ENCODE results near the gene GTF3C4. TPM values are rescaled to one million over a fixed set of nuclear protein-coding genes. Genes with fewer than 3 reads are reported as not detected.
A peak's percentile ranks its signal among the peaks of the same experiment; 100 is the strongest.
"Not testable (repeated sequence)": the region's sequence is repeated elsewhere in the genome, so short reads cannot be mapped to it uniquely, and the experiment has no call there.

GTF3C4 gene
- total and polyA plus RNA-seq, 5 experiments from 2014 or later: 3.1 to 12.8 (median 3.5) TPM

- Mint-ChIP-seq H3K27ac (peak overlapping the region in 1 of 10 donors; percentile 56), H3K4me1 (no peaks in the 10 kb centered on the region), H3K9me3 (no peaks in the 10 kb centered on the region), H3K4me3 (no peak overlapping the region), H3K36me3 (no peaks in the 10 kb centered on the region), H3K27me3 (peaks cover 5 to 13% (median 8%) of the 10 kb centered on the region in 5 donors)
- POLR2A ChIA-PET: no interaction called here
- DNase-seq: no peak
- no peak for ATAC-seq
These were observed 41.6 kb downstream of the GTF3C4 start for GRCh38 chr9:132711846-132712245.

GRCh38 chr9:132712753-132713152 is 42.5 kb downstream of the GTF3C4 start:
- no peak overlapping the region for H3K27ac Mint-ChIP-seq
- no peak overlapping the region for H3K4me3 Mint-ChIP-seq
- H3K9me3 Mint-ChIP-seq: no peaks in the 10 kb centered on the region
- DNase-seq (no peak), ATAC-seq (no peak)
- POLR2A ChIA-PET: interaction anchor here (0.7 kb wide), 1 partner anchor 39 kb away, joined by 3 read pairs; no protein-coding TSS in a partner anchor
- peaks cover 0 to 5% (median 0%) of the 10 kb centered on the region in 4 donors for H3K4me1 Mint-ChIP-seq
- H3K27me3 Mint-ChIP-seq: peaks cover 9 to 21% (median 14%) of the 10 kb centered on the region in 5 donors
- H3K36me3 Mint-ChIP-seq: no peaks in the 10 kb centered on the region

GRCh38 chr9:132716007-132716406 is 45.7 kb downstream of the GTF3C4 start:
- Mint-ChIP-seq H3K27ac (no peak overlapping the region), H3K4me3 (no peak overlapping the region), H3K4me1 (peaks cover 0 to 13% (median 7%) of the 10 kb centered on the region in 4 donors), H3K36me3 (no peaks in the 10 kb centered on the region), H3K9me3 (no peaks in the 10 kb centered on the region), H3K27me3 (peaks cover 13 to 42% (median 26%) of the 10 kb centered on the region in 5 donors)
- ATAC-seq (no peak), DNase-seq (no peak)
- POLR2A ChIA-PET: no interaction called here

GRCh38 chr9:132717326-132717945 is 47.2 kb downstream of the GTF3C4 start:
- no peaks in the 10 kb centered on the region for H3K9me3 Mint-ChIP-seq
- H3K36me3 Mint-ChIP-seq: no peaks in the 10 kb centered on the region
- peaks cover 13 to 39% (median 26%) of the 10 kb centered on the region in 5 donors for H3K27me3 Mint-ChIP-seq
- H3K4me3 Mint-ChIP-seq: no peak overlapping the region
- H3K27ac Mint-ChIP-seq: peak overlapping the region in 1 of 10 donors; percentile 5
- POLR2A ChIA-PET: no interaction called here
- ATAC-seq: no peak
- no peak for DNase-seq
- peaks cover 0 to 13% (median 7%) of the 10 kb centered on the region in 4 donors for H3K4me1 Mint-ChIP-seq

GRCh38 chr9:132718381-132718928 is 48.2 kb downstream of the GTF3C4 start:
- peaks cover 0 to 13% (median 8%) of the 10 kb centered on the region in 4 donors for H3K4me1 Mint-ChIP-seq
- POLR2A ChIA-PET, H3K9me3 Mint-ChIP-seq: not testable (repeated sequence)

GRCh38 chr9:132721661-132722060 is 51.4 kb downstream of the GTF3C4 start:
- H3K27ac Mint-ChIP-seq: no peak overlapping the region
- peaks cover 7 to 34% (median 27%) of the 10 kb centered on the region in 5 donors for H3K27me3 Mint-ChIP-seq
- no peak overlapping the region for H3K4me3 Mint-ChIP-seq
- no peaks in the 10 kb centered on the region for H3K9me3 Mint-ChIP-seq
- peaks cover 0 to 13% (median 8%) of the 10 kb centered on the region in 4 donors for H3K4me1 Mint-ChIP-seq
- DNase-seq (no peak), ATAC-seq (no peak)
- no peaks in the 10 kb centered on the region for H3K36me3 Mint-ChIP-seq
- POLR2A ChIA-PET: no interaction called here

More at GRCh38 chr9:132718381-132718928, 48.2 kb downstream of the GTF3C4 start:
- H3K36me3 Mint-ChIP-seq, DNase-seq, ATAC-seq, H3K27ac Mint-ChIP-seq, H3K4me3 Mint-ChIP-seq: not testable (repeated sequence)
- peaks cover 11 to 42% (median 30%) of the 10 kb centered on the region in 5 donors for H3K27me3 Mint-ChIP-seq

GRCh38 chr9:132722564-132723065 is 52.4 kb downstream of the GTF3C4 start:
- H3K27ac Mint-ChIP-seq: no peak overlapping the region
- peaks cover 6 to 30% (median 23%) of the 10 kb centered on the region in 5 donors for H3K27me3 Mint-ChIP-seq
- POLR2A ChIA-PET: no interaction called here
- ATAC-seq (no peak), DNase-seq (no peak)
- H3K36me3 Mint-ChIP-seq: no peaks in the 10 kb centered on the region
- H3K4me3 Mint-ChIP-seq: no peak overlapping the region
- H3K4me1 Mint-ChIP-seq: peaks cover 0 to 10% (median 8%) of the 10 kb centered on the region in 4 donors
- no peaks in the 10 kb centered on the region for H3K9me3 Mint-ChIP-seq

GRCh38 chr9:132723809-132724208 is 53.5 kb downstream of the GTF3C4 start:
- Mint-ChIP-seq H3K27ac (no peak overlapping the region), H3K4me3 (no peak overlapping the region), H3K27me3 (peaks cover 6 to 24% (median 18%) of the 10 kb centered on the region in 5 donors), H3K36me3 (no peaks in the 10 kb centered on the region), H3K4me1 (peaks cover 0 to 2% (median 0%) of the 10 kb centered on the region in 4 donors), H3K9me3 (no peaks in the 10 kb centered on the region)
- ATAC-seq (no peak), DNase-seq (no peak)
- POLR2A ChIA-PET: interaction anchor here (0.5 kb wide), 1 partner anchor 10 kb away, joined by 3 read pairs; no protein-coding TSS in a partner anchor

- POLR2A ChIA-PET: no interaction called here
- H3K9me3 Mint-ChIP-seq: no peaks in the 10 kb centered on the region
- DNase-seq: no peak
- H3K36me3 Mint-ChIP-seq: no peaks in the 10 kb centered on the region
- H3K27ac Mint-ChIP-seq: no peak overlapping the region
- H3K4me1 Mint-ChIP-seq: peaks cover 0 to 2% (median 0%) of the 10 kb centered on the region in 4 donors
- ATAC-seq: no peak
- peaks cover 5 to 16% (median 11%) of the 10 kb centered on the region in 5 donors for H3K27me3 Mint-ChIP-seq
- no peak overlapping the region for H3K4me3 Mint-ChIP-seq
These were observed 55.0 kb downstream of the GTF3C4 start for GRCh38 chr9:132725306-132725705.

GRCh38 chr9:132726576-132727130 is 56.4 kb downstream of the GTF3C4 start:
- ATAC-seq: no peak
- POLR2A ChIA-PET: no interaction called here
- Mint-ChIP-seq H3K4me3 (no peak overlapping the region), H3K27me3 (peaks cover 5 to 26% (median 12%) of the 10 kb centered on the region in 5 donors), H3K9me3 (no peaks in the 10 kb centered on the region), H3K27ac (no peak overlapping the region), H3K36me3 (no peaks in the 10 kb centered on the region), H3K4me1 (peaks cover 0 to 2% (median 0%) of the 10 kb centered on the region in 4 donors)
- DNase-seq: no peak

GRCh38 chr9:132728071-132728470 is 57.8 kb downstream of the GTF3C4 start:
- ATAC-seq: no peak
- POLR2A ChIA-PET: no interaction called here
- no peaks in the 10 kb centered on the region for H3K9me3 Mint-ChIP-seq

GRCh38 chr9:132728497-132728896 is 58.2 kb downstream of the GTF3C4 start:
- Mint-ChIP-seq H3K4me1 (peaks cover 0 to 1% (median 0%) of the 10 kb centered on the region in 4 donors), H3K27me3 (peaks cover 4 to 26% (median 8%) of the 10 kb centered on the region in 5 donors)

More at GRCh38 chr9:132728071-132728470, 57.8 kb downstream of the GTF3C4 start:
- H3K27me3 Mint-ChIP-seq: peaks cover 4 to 26% (median 11%) of the 10 kb centered on the region in 5 donors
- H3K36me3 Mint-ChIP-seq: no peaks in the 10 kb centered on the region
- peaks cover 0 to 1% (median 0%) of the 10 kb centered on the region in 4 donors for H3K4me1 Mint-ChIP-seq
- no peak overlapping the region for H3K27ac Mint-ChIP-seq
- H3K4me3 Mint-ChIP-seq: no peak overlapping the region
- no peak for DNase-seq

More at GRCh38 chr9:132728497-132728896, 58.2 kb downstream of the GTF3C4 start:
- ATAC-seq: no peak
- Mint-ChIP-seq H3K27ac (no peak overlapping the region), H3K9me3 (no peaks in the 10 kb centered on the region), H3K36me3 (no peaks in the 10 kb centered on the region), H3K4me3 (no peak overlapping the region)
- POLR2A ChIA-PET: interaction anchor here (0.7 kb wide), 1 partner anchor 93 kb away, joined by 3 read pairs; no protein-coding TSS in a partner anchor
- DNase-seq: no peak
